ENCODE results near the gene PTP4A2.
"Not testable (repeated sequence)": the region's sequence is repeated elsewhere in the genome, so short reads cannot be mapped to it uniquely, and the experiment has no call there.

Gene PTP4A2

GRCh38 chr1:31945677-31946076, 7.5 kb upstream of the PTP4A2 start:
- not testable (repeated sequence) for DNase-seq

DNA sequence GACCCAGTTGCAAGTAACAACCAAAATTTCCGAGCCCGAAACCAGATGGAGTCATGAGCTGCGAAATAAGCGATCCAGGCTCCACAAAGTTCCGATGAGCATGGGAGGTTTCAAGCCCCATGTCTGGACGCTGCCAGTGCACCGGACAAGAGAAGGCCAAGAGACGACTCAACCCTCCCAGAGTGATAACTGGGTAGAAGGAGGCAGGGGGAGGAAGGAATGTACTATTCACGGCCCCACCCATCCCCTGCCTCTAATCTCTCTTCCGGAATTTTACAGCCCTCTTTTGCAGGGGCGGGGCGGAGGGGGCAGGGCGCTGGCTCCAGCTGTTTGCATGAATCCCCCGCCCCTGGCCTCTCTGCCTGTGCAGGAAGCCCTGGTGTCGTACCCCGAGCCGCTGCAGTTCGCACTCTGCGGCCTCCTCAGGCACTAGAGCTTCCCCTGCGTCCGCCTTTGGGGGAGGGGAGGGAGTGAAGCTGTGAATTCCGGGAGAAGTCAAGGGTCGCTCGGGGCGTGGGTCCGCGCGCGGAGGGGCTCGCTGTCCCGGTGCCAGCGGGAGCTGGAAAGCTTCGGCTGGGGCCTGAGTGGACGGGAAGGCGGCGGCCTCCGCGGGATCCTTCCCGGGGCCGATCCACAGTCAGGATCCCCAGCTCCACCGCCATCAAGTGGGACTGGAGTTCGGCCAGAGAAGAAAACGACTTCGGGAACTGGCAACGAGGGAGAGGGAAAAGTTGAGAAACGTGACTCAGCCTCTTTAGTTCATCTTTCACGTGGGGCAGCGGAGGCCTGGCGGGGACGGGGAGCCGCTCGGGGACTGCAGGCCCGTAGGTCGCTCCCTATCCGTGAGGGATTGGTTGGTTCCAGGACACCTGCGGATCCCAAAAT, 6.3 kb upstream of the PTP4A2 start:
- DNase-seq, result no peak

DNA sequence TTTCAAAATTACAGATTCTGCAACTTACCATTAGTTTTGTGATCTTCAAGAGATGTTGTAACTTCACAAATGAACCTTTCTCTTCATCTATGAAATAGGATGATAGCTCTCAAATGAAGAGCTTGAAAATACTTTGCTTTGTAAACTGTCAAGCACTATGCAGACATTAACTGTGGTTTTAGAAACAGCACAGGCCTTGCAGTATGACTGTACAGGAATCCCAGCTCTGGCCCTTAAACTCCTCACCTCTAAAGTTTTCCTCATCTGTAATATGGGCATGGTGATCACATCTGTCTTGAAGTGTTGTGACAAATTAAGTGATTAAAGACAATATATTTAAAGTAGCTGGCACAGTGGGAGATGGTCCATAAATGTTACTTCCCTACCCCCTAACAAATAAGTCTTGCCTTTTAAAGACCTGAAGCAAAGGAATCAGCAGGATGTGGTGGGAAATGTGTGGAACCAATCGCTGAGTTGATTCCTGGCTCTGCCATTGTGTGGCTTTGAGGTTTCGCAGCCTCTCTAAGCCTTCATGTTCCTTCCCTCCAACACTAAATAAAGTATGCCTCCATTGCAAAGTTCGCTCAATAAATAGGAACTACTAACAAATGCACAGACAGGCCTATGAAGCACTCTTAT, 5.5 kb upstream of the PTP4A2 start:
- DNase-seq, result no peak

GRCh38 chr1:31942061-31942460, 3.9 kb upstream of the PTP4A2 start:
- not testable (repeated sequence) for DNase-seq

DNA sequence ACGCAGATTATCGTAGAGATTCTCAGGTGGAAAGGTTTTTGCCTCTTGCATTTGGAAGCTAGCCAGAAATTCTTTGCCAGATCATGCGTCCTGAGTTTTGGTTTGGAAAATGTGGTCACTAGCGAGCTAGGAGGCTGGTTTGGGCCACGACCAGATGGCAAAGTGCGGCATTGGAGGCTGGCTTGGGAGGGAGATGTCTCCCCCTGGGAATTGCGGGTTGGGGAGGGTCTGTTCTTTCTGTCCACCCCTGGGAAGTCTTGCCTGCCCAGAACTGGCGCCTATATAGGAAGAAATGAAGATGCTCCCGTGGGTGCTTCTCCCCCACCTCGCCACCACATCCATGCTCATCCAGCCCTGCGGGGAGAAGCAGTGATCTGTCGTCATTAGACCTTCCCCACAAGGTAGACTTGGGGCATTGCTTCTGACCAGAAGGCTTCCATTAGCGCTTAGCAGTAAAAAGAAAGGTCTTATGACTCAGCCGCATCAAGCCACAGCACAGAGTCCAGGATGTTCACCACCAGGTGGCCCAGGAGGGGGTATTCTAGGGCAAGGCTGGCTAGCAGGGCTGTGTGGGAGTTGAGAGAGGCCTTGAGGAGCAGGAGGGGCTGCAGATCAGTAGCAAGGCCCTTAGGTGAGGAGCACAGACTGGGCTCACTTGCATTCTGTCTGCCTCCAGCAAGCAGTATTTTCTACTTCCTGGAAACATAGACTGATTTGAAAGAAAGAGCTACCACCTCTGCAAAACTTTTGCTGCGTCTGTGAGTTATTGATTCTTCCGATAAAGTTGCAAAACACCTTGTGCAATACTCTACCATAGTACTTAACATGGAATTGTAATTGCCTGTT, 1.5 kb upstream of the PTP4A2 start:
- peak; percentile 21 for DNase-seq

DNA sequence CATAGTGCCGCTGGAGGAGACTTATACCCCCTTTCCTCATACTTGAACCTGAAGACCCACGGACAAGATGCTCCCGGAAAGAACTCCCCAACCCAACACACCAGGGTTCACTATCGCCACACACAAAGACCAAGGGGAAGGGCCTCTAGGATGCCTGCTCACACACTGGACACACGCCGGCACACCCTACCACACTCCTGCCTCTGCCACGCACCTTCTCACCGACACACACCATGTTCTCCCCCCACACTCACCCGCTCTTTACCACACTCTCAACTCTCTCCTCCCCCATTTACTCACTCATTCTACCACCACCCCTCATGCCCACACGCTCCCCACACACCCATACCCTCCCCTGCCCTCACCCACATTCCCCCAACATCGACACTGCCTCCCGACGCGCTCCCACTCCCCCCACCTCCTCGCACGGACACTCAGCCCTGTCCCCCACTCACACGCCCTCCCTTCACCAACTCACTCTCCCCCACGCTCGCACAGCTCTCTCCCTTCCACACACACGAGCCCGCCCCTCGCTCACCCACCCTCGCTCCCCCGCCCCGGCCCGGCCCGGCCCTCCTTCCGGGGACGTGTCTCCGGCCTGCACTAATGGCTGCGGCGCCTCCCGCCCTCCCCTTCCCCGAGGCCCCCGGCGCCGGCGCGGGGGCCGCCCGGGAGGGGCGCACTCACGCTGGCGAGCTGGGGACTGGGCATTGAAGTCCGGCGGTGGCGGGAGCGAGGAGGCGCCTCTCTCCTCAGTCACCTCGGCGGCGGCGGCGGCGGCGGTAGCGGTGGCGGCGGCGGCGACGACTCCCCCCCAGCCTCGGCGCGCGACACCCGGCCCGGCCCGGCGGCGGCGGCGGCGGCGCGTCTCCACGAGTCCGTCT, 626 bp downstream of the PTP4A2 start:
- DNase-seq, result peak; percentile 53

DNA sequence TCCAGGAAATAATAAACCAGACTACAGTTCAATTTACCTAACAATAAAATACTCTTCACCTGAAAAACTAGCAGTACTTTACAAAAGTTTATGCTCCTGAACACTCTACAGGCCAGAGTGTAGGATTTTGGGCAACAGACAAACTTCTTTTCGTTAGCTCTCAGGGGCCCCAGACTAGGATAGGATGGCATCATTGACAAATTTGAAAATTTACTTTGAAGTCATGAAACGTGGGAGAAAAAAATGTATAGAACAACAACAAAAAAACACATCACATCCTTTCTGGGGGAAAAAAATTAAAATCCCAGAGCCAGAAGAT, 1.2 kb downstream of the PTP4A2 start:
- no peak for DNase-seq

DNA sequence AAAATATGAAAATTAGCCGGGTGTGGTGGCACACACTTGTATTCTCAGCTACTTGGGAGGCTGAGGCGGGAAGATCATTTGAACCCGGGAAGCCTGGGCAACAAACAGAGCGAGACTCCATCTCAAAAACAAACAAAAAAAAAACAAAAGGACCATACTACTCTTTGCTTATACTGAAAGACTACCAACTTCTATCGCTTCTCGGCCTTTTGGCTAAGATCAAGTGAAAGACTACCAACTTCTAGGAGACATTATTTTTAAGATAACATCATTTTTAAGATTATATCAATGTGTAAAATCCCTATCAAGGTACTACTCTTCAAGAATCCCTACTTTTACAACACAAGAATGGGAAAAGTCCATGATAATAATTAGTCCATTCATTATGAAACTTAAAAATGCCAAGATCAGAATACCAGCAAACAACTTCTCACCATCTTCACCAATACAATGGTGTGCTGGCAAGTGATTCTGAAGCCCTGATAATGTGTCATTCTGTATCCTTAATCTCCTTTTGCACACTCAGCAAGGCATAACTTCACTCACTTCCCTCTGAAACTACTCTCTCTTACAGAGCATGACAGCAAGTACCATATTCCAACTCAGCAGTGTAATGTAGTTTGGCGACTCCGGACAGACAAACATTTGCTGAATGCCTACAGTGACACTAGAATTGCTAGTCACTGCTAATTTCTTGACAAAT, 1.7 kb downstream of the PTP4A2 start:
- no peak for DNase-seq

DNA sequence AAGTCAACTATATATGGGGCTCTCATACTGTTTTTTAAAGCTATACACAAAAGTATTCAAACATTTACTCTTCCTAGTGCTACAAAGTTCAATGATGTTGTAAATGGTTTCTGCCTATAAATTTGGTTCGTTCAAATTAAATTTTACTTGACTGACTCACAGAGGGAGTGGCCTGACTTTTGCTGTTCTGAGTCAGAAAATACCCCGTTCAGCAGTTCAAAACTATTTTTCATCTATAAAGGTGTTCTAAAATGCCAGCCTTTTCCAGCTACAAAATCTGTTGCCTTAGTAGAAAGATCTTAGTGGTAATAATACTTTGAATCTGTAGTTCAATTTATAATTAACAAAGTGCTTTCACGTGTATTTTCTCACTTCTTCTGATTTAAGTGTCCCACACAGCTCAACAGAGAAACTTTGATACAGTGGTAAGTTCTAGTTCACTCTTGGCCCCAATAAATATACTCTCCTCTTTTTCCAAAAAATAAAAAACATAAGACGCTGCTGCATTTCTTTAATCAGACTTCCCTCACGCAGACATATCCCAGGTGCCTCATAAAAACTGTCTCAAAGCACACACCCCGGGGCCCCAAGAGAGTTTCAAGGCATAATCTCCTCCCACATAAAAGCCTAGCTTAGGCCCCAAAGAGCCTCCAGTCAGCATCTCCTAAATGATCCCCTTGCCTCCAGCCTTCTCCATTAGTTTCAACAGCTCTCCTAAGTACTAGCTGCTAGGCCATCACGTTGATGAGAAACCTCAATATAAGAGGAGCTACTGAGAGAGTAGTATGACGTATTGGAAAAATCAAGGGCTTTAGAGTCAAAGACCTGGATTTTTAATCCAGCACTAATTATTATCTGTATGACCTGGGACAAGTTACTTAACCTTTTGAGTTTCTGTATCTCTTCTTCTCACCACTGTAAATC, 3.2 kb downstream of the PTP4A2 start:
- no peak for DNase-seq

DNA sequence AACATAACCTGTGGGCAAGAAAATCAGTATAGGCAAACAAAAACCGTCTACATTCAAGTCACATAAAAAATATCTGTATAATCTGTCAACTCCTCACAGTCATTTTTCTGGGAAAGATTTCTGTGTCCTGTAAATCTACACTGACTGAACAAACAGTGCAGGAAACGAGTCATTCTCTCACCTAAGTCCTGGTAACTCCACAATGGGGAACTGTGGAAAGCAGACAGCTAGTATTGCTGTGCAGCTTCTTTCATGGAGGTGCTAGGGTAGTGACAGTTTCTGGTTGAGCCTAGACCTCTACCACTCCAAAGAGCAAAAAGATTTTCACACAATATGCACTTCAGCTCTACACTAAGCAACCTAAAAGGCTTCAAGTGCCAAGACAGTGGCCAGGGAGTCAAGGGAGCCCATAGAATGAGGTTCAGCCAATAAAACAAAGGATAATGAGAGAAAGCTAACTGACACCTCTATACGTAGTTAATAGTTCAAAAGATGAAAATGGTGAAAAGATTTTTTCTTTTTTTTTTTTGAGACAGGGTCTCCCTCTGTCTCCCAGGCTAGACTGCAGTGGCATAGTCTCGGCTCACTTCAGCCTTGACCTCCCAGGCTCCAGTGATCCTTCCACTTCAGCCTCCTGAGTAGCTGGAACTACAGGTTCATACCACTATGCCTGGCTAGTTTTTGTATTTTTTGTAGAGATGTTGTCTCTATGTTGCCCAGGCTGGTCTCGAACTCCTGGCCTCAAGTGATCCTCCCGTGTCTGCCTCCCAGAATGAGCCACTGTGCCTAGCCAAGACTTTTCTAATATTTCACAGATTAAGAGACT, 5.5 kb downstream of the PTP4A2 start:
- DNase-seq, result no peak

- DNase-seq, result no peak
Observed at GRCh38 chr1:31931593-31932225, 6.5 kb downstream of the PTP4A2 start.

DNA sequence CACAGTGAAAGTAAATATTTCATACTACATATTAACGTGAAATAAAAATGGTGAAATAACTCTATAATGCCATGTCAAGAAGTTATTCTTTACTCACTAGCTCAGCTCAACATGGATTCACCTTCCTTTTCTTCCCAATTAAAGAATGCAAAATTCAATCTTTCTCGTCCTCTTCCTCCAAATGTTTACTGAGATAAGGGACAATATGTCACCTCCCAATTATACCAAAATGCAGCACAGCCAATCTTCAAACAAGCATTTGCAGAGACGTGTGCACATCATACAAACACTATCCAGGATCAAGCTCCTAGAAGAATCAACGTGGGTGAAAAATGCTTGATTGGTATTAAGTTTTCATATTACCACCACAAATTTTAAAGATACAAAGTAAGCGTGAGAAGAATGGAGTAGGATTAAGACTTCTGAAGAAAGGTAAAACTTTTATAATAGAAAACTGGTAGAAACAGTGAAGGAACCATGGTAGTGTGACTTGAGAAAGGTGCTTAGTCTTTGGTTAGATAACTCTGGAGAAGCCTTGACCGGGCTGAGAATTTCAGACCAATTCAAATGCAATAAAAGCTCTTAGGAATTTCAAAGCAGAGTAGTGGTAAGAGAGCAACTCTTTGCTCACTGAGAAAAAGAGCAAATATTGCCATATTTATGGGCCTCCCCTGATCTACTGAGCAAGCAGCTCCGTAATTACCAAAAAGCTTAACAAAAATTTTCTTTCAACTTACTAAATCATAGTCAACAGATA, 7.2 kb downstream of the PTP4A2 start:
- DNase-seq, result no peak

- DNase-seq, result no peak
Observed at GRCh38 chr1:31927661-31927980, 10.5 kb downstream of the PTP4A2 start.

DNA sequence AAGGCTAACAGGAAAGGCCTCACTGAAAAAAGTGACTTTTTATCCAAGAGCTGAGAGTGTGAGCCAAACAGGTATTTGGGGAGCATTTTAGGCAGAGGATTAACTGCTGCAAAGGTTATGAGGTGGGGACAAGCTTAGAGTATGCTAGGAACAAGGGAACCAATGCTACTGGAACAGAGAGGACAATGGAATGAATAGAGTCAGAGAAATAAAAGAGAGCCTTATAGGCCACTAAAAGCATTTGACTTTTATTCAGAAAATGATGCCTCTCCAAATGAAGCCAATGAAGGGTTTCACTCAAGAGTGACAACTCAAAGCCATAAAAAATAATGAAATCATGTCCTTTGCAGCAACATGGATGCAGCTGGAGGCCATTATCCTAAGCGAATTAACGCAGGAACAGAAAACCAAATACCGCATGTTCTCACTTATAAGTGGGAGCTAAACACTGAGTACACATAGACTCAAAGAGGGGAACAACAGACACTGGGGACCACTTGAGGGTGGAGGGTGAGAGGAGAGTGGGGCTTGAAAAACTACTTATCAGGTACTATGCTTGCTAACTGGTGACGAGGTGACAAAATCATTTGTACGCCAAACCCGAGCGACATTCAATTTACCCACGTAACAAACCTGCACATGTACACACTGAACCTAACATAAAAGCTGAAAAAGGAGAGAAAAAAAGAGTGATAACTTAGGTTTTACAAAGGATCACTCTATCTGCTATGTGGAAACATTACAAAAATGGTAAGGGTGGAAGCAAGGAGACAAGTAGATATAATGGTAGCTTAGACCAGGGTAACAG, 11.1 kb downstream of the PTP4A2 start:
- peak; percentile 63 for DNase-seq

GRCh38 chr1:31926252-31926651, 11.9 kb downstream of the PTP4A2 start:
- no peak for DNase-seq

- DNase-seq, result not testable (repeated sequence)
Observed at GRCh38 chr1:31925824-31926223, 12.3 kb downstream of the PTP4A2 start.

GRCh38 chr1:31924839-31925238, 13.3 kb downstream of the PTP4A2 start:
- DNase-seq, result no peak

Measured in NCI-H345 (cell line).